ENCODE measurements around the gene SECISBP2L.

DNA sequence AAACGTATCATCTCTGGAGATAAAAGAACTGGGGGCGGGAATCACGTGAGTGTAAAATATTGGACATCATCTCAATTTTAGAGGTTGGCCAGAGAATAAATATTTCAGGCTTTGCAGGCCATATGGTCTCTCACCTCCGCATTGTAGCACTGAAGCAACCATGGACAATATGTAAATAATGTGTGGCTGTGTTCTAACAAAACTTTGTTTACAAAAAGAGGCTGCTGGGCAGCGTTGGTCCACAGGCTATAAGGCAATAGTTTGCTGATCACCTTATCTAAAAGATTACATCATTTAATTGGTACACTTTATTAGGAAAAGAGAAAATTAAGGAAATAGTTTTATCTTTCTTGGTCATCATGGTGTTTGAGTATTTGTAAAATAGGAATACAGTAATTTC is 60.0 kb downstream of the SECISBP2L start:
- TF ChIP-seq, protein P1, sequence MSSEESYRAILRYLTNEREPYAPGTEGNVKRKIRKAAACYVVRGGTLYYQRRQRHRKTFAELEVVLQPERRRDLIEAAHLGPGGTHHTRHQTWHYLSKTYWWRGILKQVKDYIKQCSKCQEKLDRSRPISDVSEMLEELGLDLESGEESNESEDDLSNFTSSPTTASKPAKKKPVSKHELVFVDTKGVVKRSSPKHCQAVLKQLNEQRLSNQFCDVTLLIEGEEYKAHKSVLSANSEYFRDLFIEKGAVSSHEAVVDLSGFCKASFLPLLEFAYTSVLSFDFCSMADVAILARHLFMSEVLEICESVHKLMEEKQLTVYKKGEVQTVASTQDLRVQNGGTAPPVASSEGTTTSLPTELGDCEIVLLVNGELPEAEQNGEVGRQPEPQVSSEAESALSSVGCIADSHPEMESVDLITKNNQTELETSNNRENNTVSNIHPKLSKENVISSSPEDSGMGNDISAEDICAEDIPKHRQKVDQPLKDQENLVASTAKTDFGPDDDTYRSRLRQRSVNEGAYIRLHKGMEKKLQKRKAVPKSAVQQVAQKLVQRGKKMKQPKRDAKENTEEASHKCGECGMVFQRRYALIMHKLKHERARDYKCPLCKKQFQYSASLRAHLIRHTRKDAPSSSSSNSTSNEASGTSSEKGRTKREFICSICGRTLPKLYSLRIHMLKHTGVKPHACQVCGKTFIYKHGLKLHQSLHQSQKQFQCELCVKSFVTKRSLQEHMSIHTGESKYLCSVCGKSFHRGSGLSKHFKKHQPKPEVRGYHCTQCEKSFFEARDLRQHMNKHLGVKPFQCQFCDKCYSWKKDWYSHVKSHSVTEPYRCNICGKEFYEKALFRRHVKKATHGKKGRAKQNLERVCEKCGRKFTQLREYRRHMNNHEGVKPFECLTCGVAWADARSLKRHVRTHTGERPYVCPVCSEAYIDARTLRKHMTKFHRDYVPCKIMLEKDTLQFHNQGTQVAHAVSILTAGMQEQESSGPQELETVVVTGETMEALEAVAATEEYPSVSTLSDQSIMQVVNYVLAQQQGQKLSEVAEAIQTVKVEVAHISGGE (CRISPR knock-in tag; IDR thresholded peaks at IDR 0.05), result no peak
- TF ChIP-seq, protein P2, sequence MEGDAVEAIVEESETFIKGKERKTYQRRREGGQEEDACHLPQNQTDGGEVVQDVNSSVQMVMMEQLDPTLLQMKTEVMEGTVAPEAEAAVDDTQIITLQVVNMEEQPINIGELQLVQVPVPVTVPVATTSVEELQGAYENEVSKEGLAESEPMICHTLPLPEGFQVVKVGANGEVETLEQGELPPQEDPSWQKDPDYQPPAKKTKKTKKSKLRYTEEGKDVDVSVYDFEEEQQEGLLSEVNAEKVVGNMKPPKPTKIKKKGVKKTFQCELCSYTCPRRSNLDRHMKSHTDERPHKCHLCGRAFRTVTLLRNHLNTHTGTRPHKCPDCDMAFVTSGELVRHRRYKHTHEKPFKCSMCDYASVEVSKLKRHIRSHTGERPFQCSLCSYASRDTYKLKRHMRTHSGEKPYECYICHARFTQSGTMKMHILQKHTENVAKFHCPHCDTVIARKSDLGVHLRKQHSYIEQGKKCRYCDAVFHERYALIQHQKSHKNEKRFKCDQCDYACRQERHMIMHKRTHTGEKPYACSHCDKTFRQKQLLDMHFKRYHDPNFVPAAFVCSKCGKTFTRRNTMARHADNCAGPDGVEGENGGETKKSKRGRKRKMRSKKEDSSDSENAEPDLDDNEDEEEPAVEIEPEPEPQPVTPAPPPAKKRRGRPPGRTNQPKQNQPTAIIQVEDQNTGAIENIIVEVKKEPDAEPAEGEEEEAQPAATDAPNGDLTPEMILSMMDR (IDR thresholded peaks at IDR 0.05 in 2 of 3, conservative IDR thresholded peaks at IDR 0.05 in 1 of 3; ENCODE audit: control insufficient read depth in 2 of 3, extremely low read depth in 1 of 3, insufficient read depth in 1 of 3, low read depth in 3 of 3, low read length in 3 of 3), result no peak

Data from GM12878 (cell line).